H1 (cell line): Measurements from ENCODE around the gene ADAMTS9. TPM values are rescaled to one million over a fixed set of nuclear protein-coding genes. Genes with fewer than 3 reads are reported as not detected.

Source experiments
- CTCF ChIA-PET: fragments of 300-600 bp; sonication (Branson Sonifier 250); formaldehyde crosslinking; loops from one replicate; lab custom pipeline; 2021; ENCODE audit not compliant: partially characterized antibody; lab: Charles Lee
- POLR2A ChIA-PET: fragments of 300-600 bp; sonication (Branson Sonifier 250); formaldehyde crosslinking; loops from one replicate; lab custom pipeline; 2021; ENCODE audit warnings: inconsistent platforms; ENCODE audit not compliant: partially characterized antibody; lab: Charles Lee
- DNase-seq, 2 experiments: peaks; one replicate each; pipeline versions ENCODE4 v3.0.0 to v3.0.0-alpha.2; 2010 to 2022; ENCODE audit warnings: low spot score in 2 of 2, low read depth in 1 of 2, mixed read lengths in 1 of 2
- FAIRE-seq: peaks from 2 replicates; lab custom pipeline; 2011; peaks lifted over from hg19 to GRCh38; lab: Jason Lieb, UNC
- H2AFZ ChIP-seq: 2 replicates; pipeline ENCODE4 v1.8.1; 2012; ENCODE audit warnings: low read length, inconsistent platforms
- H2AK5ac ChIP-seq: 2 replicates; pipeline ENCODE4 v1.6.1; 2013; ENCODE audit warnings: low read depth, low read length
- H2BK120ac ChIP-seq: replicated peaks from 2 replicates; pipeline ENCODE3; 2013; ENCODE audit warnings: low read depth, low read length, inconsistent platforms
- H2BK12ac ChIP-seq: 2 replicates; pipeline ENCODE4 v1.6.1; 2013; ENCODE audit warnings: low read depth, low read length
- H2BK15ac ChIP-seq: 2 replicates; pipeline ENCODE4 v1.6.1; 2013; ENCODE audit warnings: low read length
- H2BK20ac ChIP-seq: 2 replicates; pipeline ENCODE4 v1.6.1; 2013; ENCODE audit warnings: low read length
- H2BK5ac ChIP-seq: 2 replicates; pipeline ENCODE4 v1.6.1; 2013; ENCODE audit warnings: low read depth, low read length
- H3K14ac ChIP-seq: 2 replicates; pipeline ENCODE4 v1.6.1; 2013; ENCODE audit warnings: inconsistent platforms; ENCODE audit not compliant: insufficient read length
- H3K18ac ChIP-seq: 2 replicates; pipeline ENCODE4 v1.6.1; 2013; ENCODE audit warnings: low read length; ENCODE audit errors: extremely low read depth
- H3K23ac ChIP-seq: 2 replicates; pipeline ENCODE4 v1.6.1; 2013; ENCODE audit warnings: inconsistent platforms; ENCODE audit not compliant: insufficient read length
- H3K23me2 ChIP-seq: 2 replicates; pipeline ENCODE4 v1.6.1; 2013; ENCODE audit warnings: low read depth, low read length
- H3K27ac ChIP-seq: 2 replicates; pipeline ENCODE4 v1.6.1; 2011; ENCODE audit warnings: low read depth, low read length, inconsistent platforms
- H3K27me3 ChIP-seq, 4 experiments: replicated peaks in 1 of 4; 1 replicate in 1 of 4; 2 replicates in 3 of 4; pipeline versions ENCODE4 v1.6.1 to v1.8.1; 2011 to 2013; ENCODE audit warnings: low read length in 3 of 4, mild to moderate bottlenecking in 3 of 4, inconsistent platforms in 2 of 4, mixed read lengths in 2 of 4, moderate library complexity in 1 of 4; ENCODE audit not compliant: control insufficient read depth in 3 of 4, insufficient read depth in 3 of 4; ENCODE audit errors: extremely low read depth in 1 of 4
- H3K36me3 ChIP-seq, 4 experiments: 2 replicates each; pipeline versions ENCODE4 v1.6.1 to v1.8.1; 2011 to 2013; ENCODE audit warnings: mild to moderate bottlenecking in 4 of 4, low read length in 3 of 4, moderate library complexity in 2 of 4, control low read depth in 1 of 4, inconsistent platforms in 1 of 4; ENCODE audit not compliant: insufficient read depth in 4 of 4, control insufficient read depth in 2 of 4
- H3K4ac ChIP-seq: replicated peaks from 2 replicates; pipeline ENCODE3; 2013; ENCODE audit warnings: low read length, low read depth, mixed read lengths, inconsistent platforms; ENCODE audit not compliant: insufficient read length
- H3K4me1 ChIP-seq, 4 experiments: replicated peaks in 1 of 4; 1 replicate in 1 of 4; 2 replicates in 3 of 4; pipeline versions ENCODE4 v1.6.1 to v1.8.1; 2011 to 2013; ENCODE audit warnings: low read length in 3 of 4, inconsistent platforms in 2 of 4, mixed read lengths in 1 of 4; ENCODE audit not compliant: insufficient read depth in 4 of 4, control insufficient read depth in 3 of 4
- H3K4me2 ChIP-seq, 2 experiments: 2 replicates each; pipeline versions ENCODE4 v1.6.1 to v1.8.1; 2011 to 2013; ENCODE audit warnings: low read depth in 2 of 2, low read length in 2 of 2, control low read depth in 1 of 2, inconsistent platforms in 1 of 2, mild to moderate bottlenecking in 1 of 2; ENCODE audit not compliant: insufficient read depth in 1 of 2
- H3K4me3 ChIP-seq, 4 experiments: fragments of 200-600, 300-600 bp in 1 of 4; sonication (generic), shearing (Covaris generic), sonication (Bioruptor Twin) in 1 of 4; 2 replicates each; pipeline versions ENCODE4 v1.5.1 to v1.8.1; 2011 to 2016; ENCODE audit warnings: low read length in 4 of 4, low read depth in 3 of 4, control low read depth in 2 of 4, inconsistent platforms in 2 of 4, mild to moderate bottlenecking in 2 of 4, mixed read lengths in 1 of 4, moderate library complexity in 1 of 4; ENCODE audit not compliant: insufficient read depth in 2 of 4; ENCODE audit errors: extremely low read depth in 1 of 4
- H3K56ac ChIP-seq: replicated peaks from 2 replicates; pipeline ENCODE3; 2013; ENCODE audit warnings: low read depth, mild to moderate bottlenecking, mixed read lengths, low read length, inconsistent platforms; ENCODE audit not compliant: insufficient read length
- H3K79me1 ChIP-seq: 2 replicates; pipeline ENCODE4 v1.6.1; 2013; ENCODE audit warnings: low read depth, low read length, control low read depth
- H3K79me2 ChIP-seq, 2 experiments: 2 replicates each; pipeline versions ENCODE4 v1.6.1 to v1.8.1; 2012 to 2013; ENCODE audit warnings: low read length in 2 of 2, mild to moderate bottlenecking in 2 of 2, inconsistent platforms in 1 of 2; ENCODE audit not compliant: insufficient read depth in 2 of 2, control insufficient read depth in 1 of 2
- H3K9ac ChIP-seq, 4 experiments: replicated peaks in 1 of 4; 1 replicate in 1 of 4; 2 replicates in 3 of 4; pipeline versions ENCODE4 v1.6.1 to v1.8.1; 2011 to 2013; ENCODE audit warnings: low read depth in 3 of 4, low read length in 3 of 4, control low read depth in 2 of 4, mild to moderate bottlenecking in 2 of 4, moderate library complexity in 2 of 4, inconsistent platforms in 1 of 4; ENCODE audit errors: extremely low read depth in 1 of 4
- H3K9me3 ChIP-seq, 2 experiments: 2 replicates each; pipeline versions ENCODE4 v1.6.1 to v1.8.1; 2012 to 2013; ENCODE audit warnings: mild to moderate bottlenecking in 2 of 2, moderate library complexity in 2 of 2, control low read depth in 1 of 2, inconsistent platforms in 1 of 2, low read depth in 1 of 2, low read length in 1 of 2, mixed read lengths in 1 of 2; ENCODE audit not compliant: insufficient read depth in 2 of 2
- H4K20me1 ChIP-seq, 2 experiments: replicated peaks in 1 of 2; 2 replicates each; pipeline versions ENCODE3 to v1.8.1; 2011 to 2013; ENCODE audit warnings: inconsistent platforms in 2 of 2, low read length in 2 of 2, mild to moderate bottlenecking in 1 of 2; ENCODE audit not compliant: insufficient read depth in 2 of 2, control insufficient read depth in 1 of 2
- H4K5ac ChIP-seq: 2 replicates; pipeline ENCODE4 v1.6.1; 2013; ENCODE audit warnings: low read length, low read depth, mixed read lengths, inconsistent platforms; ENCODE audit not compliant: insufficient read length
- H4K8ac ChIP-seq: 2 replicates; pipeline ENCODE4 v1.8.0; 2013; ENCODE audit warnings: mild to moderate bottlenecking, moderate library complexity, low read length, inconsistent platforms; ENCODE audit not compliant: insufficient read depth; ENCODE audit errors: extremely low read depth
- H4K91ac ChIP-seq: replicated peaks from 2 replicates; pipeline ENCODE3; 2013; ENCODE audit warnings: low read length, mixed read lengths, inconsistent platforms; ENCODE audit not compliant: insufficient read length
- ASH2L ChIP-seq: fragments of 200-600, 300-600 bp; sonication (generic); IDR thresholded peaks from one replicate; pipeline ENCODE4 v1.7.1; 2017; ENCODE audit warnings: low read length
- CBX5 ChIP-seq: fragments of 300-800, 300-1000 bp; sonication (generic); IDR thresholded peaks from 2 replicates; pipeline ENCODE4 v1.7.1; 2016; ENCODE audit warnings: antibody characterized with exemption, low read length, low read depth
- CBX8 ChIP-seq: fragments of 300-800, 300-1000 bp; sonication (generic); IDR thresholded peaks from 2 replicates; pipeline ENCODE4 v1.7.1; 2016; ENCODE audit warnings: low read depth, low read length, borderline replicate concordance
- CHD2 ChIP-seq: IDR thresholded peaks from 2 replicates; pipeline ENCODE4 v1.6.1; 2012; ENCODE audit warnings: low read length, improper control_type of control experiment
- KDM5A ChIP-seq: fragments of 200-600 bp; IDR thresholded peaks from 2 replicates; pipeline ENCODE4 v1.7.1; 2012; ENCODE audit warnings: mild to moderate bottlenecking, low read length, inconsistent platforms, mixed read lengths
- NRF1 ChIP-seq: IDR thresholded peaks from 2 replicates; pipeline ENCODE4 v1.6.1; 2011; ENCODE audit warnings: mild to moderate bottlenecking, low read depth, low read length, improper control_type of control experiment
- PHF8 ChIP-seq: fragments of 200-600 bp; sonication (generic); conservative IDR thresholded peaks from 2 replicates; pipeline ENCODE4 v1.7.1; 2012; ENCODE audit warnings: low read depth, mild to moderate bottlenecking, inconsistent platforms, low read length, moderate library complexity
- RXRA ChIP-seq: IDR thresholded peaks from 2 replicates; pipeline ENCODE4 v1.6.1; 2011; ENCODE audit warnings: low read depth, mild to moderate bottlenecking, low read length, moderate library complexity; ENCODE audit not compliant: insufficient read depth
- SIN3A ChIP-seq, 2 experiments: IDR thresholded peaks in 1 of 2; conservative IDR thresholded peaks in 1 of 2; 2 replicates each; pipeline ENCODE4 v1.6.1; 2011 to 2012; ENCODE audit warnings: low read length in 2 of 2, improper control_type of control experiment in 1 of 2, low read depth in 1 of 2, mild to moderate bottlenecking in 1 of 2
- SP4 ChIP-seq: IDR thresholded peaks from 2 replicates; pipeline ENCODE4 v1.6.1; 2012; ENCODE audit warnings: low read length, inconsistent platforms
- SUZ12 ChIP-seq: fragments of 200-600 bp; sonication (generic); IDR thresholded peaks from 2 replicates; pipeline ENCODE4 v1.6.1; 2012; ENCODE audit warnings: mild to moderate bottlenecking, inconsistent platforms, low read length, moderate library complexity, mixed read lengths
- TAF1 ChIP-seq: IDR thresholded peaks from 2 replicates; pipeline ENCODE4 v1.6.1; 2011; ENCODE audit warnings: mild to moderate bottlenecking, low read depth, low read length
- TBP ChIP-seq: IDR thresholded peaks from 2 replicates; pipeline ENCODE4 v1.6.1; 2011; ENCODE audit warnings: low read depth, low read length, improper control_type of control experiment
- TCF12 ChIP-seq: IDR thresholded peaks from 2 replicates; pipeline ENCODE4 v1.6.1; 2011; ENCODE audit warnings: low read depth, mild to moderate bottlenecking, low read length
- YY1 ChIP-seq: IDR thresholded peaks from 2 replicates; pipeline ENCODE4 v1.6.1; 2011; ENCODE audit warnings: low read depth, mild to moderate bottlenecking, low read length
- ZNF274 ChIP-seq: IDR thresholded peaks from 2 replicates; pipeline ENCODE4 v1.7.0; 2012; ENCODE audit warnings: low read length, borderline replicate concordance; ENCODE audit errors: extremely low read depth
- WGBS, 2 experiments: shearing (Covaris generic) in 1 of 2; methylation state at CpG; one replicate each; pipeline versions ENCODE4 v1.1.6 to v1.1.7; 2013 to 2015; ENCODE audit warnings: low lambda C conversion rate in 2 of 2, mixed read lengths in 2 of 2, inconsistent platforms in 1 of 2, low coverage in 1 of 2, missing lambda C conversion rate in 1 of 2; ENCODE audit not compliant: insufficient replicate concordance in 2 of 2, insufficient coverage in 1 of 2, insufficient read length in 1 of 2; ENCODE audit errors: extremely low coverage in 1 of 2, missing lambda C conversion rate in 1 of 2; 5-methylcytosine and 5-hydroxymethylcytosine counted together
- polyA plus RNA-seq, 7 experiments: library from polyadenylated mRNA; depleted of rRNA in 3 of 7; stranded (reverse) in 5 of 7; unstranded in 2 of 7; fragments of >200 nt in 5 of 7; fragments of 200-250 nt in 2 of 7; gene quantifications; 1 replicate in 5 of 7; 2 replicates in 1 of 7; 4 replicates in 1 of 7; pipeline versions ENCODE4 v1.2.1 to v1.2.3, GENCODE V29; 2011 to 2013; ENCODE audit warnings: missing spikeins in 2 of 7, mixed read lengths in 2 of 7
- total RNA-seq: library from RNA; stranded (reverse); fragmentation: NEBNext Ultra II Directional; extraction: Animal tissue kit (Norgen Biotek cat#: 25700); gene quantifications from 2 replicates; pipeline ENCODE4 v1.2.1, GENCODE V29; 2021

ADAMTS9 gene
- total and polyA plus RNA-seq, 2 of the 8 experiments (the other 6 are each of a cell fraction or from before 2014, with no cell fraction given): 0.20 to 0.41 TPM

DNA sequence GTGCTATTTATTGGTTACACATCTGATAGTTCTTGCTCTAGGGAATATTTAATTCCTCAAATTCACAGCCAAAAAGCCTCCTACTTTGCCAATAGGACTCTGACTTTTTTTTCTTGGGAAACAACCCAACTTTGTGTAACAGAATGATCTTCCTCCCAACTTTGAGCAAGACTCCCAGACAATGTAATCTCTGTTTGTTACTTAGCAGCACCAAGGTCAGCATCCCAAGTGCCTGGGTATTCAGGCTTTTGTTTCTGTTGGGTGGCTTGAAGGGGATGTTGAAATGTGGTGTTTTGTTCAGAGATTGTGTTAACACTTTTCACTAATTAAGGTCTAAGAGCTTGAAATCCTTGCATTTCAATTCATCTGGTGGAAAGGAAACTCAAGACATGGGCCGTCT is 115.8 kb downstream of the ADAMTS9 start:
- H3K9ac ChIP-seq: no peak overlapping the region
- no peak overlapping the region for H2AFZ ChIP-seq
- no peak overlapping the region for H4K5ac ChIP-seq
- H3K23ac ChIP-seq: no peak overlapping the region
- no peak overlapping the region for H3K18ac ChIP-seq
- H2AK5ac ChIP-seq: no peak overlapping the region
- H2BK12ac ChIP-seq: no peak overlapping the region
- no peak overlapping the region for H2BK20ac ChIP-seq
- no peaks in the 10 kb centered on the region for H3K79me1 ChIP-seq
- DNase-seq (no peak), FAIRE-seq (no peak)
- H3K9me3 ChIP-seq: no peaks in the 10 kb centered on the region
- H2BK15ac ChIP-seq: no peak overlapping the region
- no peak overlapping the region for H3K4me3 ChIP-seq
- H3K4ac ChIP-seq: no peak overlapping the region
- H3K27ac ChIP-seq: no peak overlapping the region
- H4K91ac ChIP-seq: no peak overlapping the region
- WGBS, 2 experiments: 89% methylated on average over 1 of the region's 1 CpG; no CpG with 5 or more reads in 1 of the 2 experiments
- H3K36me3 ChIP-seq: no peaks in the 10 kb centered on the region
- no peaks in the 10 kb centered on the region for H3K23me2 ChIP-seq
- H3K27me3 ChIP-seq: no peaks in the 10 kb centered on the region
- H3K4me1 ChIP-seq: peaks cover 0 to 5% (median 0%) of the 10 kb centered on the region in 4 experiments; a peak in 2 of 7 replicates
- no peak overlapping the region for H4K8ac ChIP-seq
- ChIA-PET POLR2A (no interaction called here), CTCF (interaction anchor here (0.7 kb wide), 1 partner anchor 35 kb away, joined by 3 read pairs; no protein-coding TSS in a partner anchor)
- H2BK5ac ChIP-seq: no peak overlapping the region
- no peak overlapping the region for H2BK120ac ChIP-seq
- TF ChIP-seq TAF1: no peak
- TF ChIP-seq ASH2L: no peak
- TF ChIP-seq ZNF274: no peak
- no peak for TF ChIP-seq SUZ12
- no peak for TF ChIP-seq TCF12
- no peak for TF ChIP-seq CBX5
- no peak for TF ChIP-seq SIN3A (conservative IDR thresholded peaks at IDR 0.05 in 1 of 2, IDR thresholded peaks at IDR 0.05 in 1 of 2; ENCODE audit: low read depth in 1 of 2, low read length in 2 of 2)
- TF ChIP-seq KDM5A: no peak
- no peak for TF ChIP-seq PHF8
- no peak for TF ChIP-seq YY1
- TF ChIP-seq RXRA: no peak
- no peak for TF ChIP-seq CBX8
- TF ChIP-seq NRF1: no peak
- TF ChIP-seq SP4: no peak
- no peak for TF ChIP-seq TBP
- no peak for TF ChIP-seq CHD2
- no peaks in the 10 kb centered on the region for H3K79me2 ChIP-seq
- H3K14ac ChIP-seq: no peak overlapping the region
- no peak overlapping the region for H3K4me2 ChIP-seq
- no peak overlapping the region for H3K56ac ChIP-seq
- no peaks in the 10 kb centered on the region for H4K20me1 ChIP-seq
